HG02943 (cell line): ENCODE data around the gene MAPKAPK2.
A peak's percentile ranks its signal among the peaks of the same experiment; 100 is the strongest.

Experiments used
- ATAC-seq: cut with Tn5 transposase; IDR thresholded peaks from one replicate; pipeline ENCODE4 v1.9.1; 2021; ENCODE audit warnings: mild to moderate bottlenecking, low read depth, moderate library complexity; ENCODE audit not compliant: unreplicated experiment

Gene MAPKAPK2

GRCh38 chr1:206658981-206659273 is 25.8 kb upstream of the MAPKAPK2 start:
- no peak for ATAC-seq

- ATAC-seq: no peak
Measured at GRCh38 chr1:206660136-206660535, 24.6 kb upstream of the MAPKAPK2 start.

DNA sequence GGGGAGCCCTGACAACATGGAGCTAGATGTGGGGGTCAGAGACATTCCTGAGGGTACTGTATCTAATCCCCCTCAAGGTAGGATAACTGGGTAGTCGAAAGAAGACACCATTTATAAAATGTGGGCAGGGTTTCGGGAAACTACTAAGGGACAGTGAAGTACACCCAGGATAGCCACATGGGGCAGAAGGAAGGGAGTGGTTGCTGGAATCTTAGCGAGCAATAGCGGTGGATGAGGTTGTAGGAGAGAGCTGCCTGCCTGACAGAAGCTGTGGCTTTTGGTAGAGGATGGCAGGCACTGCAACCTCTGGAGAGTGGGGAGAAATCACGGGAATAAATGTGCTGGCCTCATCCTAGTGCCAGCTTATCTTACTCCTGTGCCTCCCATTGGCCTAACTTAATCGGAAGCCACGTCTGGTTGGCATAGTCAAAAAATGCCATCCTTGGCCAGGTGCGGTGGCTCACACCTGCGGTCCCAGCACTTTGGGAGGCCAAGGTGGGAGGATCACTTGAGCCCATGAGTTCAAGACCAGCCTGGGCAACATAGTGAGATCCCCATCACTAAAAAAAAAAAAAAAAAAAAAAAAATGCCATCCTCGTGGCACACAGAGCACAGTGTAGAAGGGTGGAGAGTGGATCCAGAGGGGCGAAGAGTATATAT is 23.4 kb upstream of the MAPKAPK2 start:
- no peak for ATAC-seq

DNA sequence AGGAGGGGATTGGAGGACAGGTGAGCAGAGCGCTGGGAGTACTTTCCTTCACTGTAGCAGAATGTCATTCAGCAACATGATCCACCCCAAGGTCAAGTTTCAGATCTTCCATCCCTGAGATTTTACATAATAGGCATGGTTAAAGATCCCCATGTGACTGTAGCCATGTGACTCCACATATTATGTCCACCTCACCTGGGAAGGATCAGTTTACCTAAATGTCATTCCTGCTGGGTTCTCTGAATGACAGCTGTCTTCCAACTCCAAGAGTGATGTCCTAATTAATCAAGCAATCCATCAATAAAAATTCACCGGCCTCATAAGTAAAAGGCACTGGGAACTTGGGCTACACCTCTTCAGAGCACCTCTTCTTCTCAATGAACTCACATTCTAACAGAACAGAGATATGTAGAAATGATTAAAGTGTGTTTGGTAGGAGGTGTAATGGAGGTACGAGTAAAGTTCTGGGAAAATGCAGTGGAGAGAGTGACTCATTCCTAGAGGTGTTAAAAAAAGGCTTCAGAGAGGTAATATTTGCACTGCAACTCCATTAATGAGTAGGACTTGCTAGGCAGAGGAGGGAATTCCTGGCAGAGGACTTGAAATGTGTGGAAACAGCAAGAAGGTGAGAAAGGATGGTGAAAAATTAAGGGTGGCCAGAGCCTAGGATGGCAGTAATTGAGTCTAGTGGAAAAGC is 22.2 kb upstream of the MAPKAPK2 start:
- no peak for ATAC-seq

DNA sequence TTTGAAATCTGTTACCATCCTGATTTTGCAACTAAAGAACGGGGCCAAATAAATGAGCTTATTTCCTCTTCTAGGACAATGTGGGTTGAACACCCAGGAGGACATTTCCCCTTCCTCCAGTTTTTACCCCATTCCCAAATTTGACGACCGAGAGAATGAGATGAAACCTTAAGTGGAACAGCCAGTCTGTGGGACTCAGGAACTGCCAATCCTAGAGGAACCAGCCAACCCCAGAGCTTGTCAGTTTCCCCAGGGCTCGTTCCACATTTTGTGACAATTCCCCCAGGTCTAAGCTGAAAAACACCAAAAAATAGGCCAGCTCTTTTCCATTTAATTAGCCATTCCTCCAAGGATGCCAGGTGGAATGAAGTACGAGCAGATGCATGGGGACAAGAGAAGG is 21.3 kb upstream of the MAPKAPK2 start:
- no peak for ATAC-seq

GRCh38 chr1:206663832-206664652 is 20.7 kb upstream of the MAPKAPK2 start:
- ATAC-seq: no peak

DNA sequence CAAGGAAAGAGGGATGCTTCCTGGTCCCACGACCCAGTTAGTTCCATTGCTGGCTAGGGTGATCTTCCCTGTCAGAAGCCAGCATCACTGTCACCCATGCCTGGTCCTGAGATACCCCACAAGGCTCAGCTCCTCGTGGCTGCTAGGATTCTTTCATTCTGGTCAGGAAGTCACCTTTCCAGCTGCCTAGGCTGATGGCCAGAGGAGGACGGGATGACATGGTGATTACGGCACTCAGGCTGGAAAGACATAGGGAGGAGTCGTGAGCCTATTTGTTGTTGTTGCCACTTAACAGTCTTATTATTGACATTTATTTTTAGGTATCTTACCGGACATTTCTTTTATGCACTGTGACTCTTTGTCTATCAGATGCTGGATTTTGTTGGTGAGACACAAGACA is 20.0 kb upstream of the MAPKAPK2 start:
- ATAC-seq: no peak

GRCh38 chr1:206666031-206666561 is 18.6 kb upstream of the MAPKAPK2 start:
- ATAC-seq: no peak

DNA sequence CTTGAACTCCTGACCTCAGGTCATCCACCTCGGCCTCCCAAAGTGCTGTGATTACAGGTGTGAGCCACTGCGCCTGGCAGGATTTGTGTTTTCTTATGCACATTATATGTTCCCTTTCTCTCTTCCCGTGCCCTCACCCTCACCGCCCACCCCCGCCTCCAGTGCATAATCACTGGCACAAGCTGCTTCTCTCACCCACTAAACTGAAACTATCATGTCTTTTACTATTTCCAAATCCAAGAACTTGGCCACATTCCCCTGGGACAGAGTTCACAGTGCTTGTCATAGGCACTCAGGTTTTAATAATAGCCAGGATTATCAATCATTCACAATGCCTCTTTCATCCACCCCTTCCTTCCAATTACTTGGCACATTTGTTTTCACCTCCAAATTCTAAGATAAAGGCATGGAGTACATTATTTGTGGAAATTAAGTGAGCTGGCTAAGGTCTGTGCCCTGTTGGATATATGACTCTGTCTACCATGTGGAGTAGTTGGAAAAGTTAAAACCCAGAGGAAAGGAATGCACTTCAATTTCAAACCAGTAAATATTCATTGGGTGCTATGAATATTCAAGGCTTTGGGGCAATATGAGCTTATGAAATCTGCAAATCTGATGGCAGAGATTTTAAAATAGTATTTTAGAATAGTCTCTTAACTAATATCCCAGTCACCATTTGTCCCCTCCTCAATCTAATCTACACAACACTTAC is 17.6 kb upstream of the MAPKAPK2 start:
- ATAC-seq: no peak

GRCh38 chr1:206668351-206668750 is 16.4 kb upstream of the MAPKAPK2 start:
- ATAC-seq: no peak

- ATAC-seq: no peak
Measured at GRCh38 chr1:206668874-206669410, 15.8 kb upstream of the MAPKAPK2 start.

- no peak for ATAC-seq
Measured at GRCh38 chr1:206672011-206672688, 12.6 kb upstream of the MAPKAPK2 start.

DNA sequence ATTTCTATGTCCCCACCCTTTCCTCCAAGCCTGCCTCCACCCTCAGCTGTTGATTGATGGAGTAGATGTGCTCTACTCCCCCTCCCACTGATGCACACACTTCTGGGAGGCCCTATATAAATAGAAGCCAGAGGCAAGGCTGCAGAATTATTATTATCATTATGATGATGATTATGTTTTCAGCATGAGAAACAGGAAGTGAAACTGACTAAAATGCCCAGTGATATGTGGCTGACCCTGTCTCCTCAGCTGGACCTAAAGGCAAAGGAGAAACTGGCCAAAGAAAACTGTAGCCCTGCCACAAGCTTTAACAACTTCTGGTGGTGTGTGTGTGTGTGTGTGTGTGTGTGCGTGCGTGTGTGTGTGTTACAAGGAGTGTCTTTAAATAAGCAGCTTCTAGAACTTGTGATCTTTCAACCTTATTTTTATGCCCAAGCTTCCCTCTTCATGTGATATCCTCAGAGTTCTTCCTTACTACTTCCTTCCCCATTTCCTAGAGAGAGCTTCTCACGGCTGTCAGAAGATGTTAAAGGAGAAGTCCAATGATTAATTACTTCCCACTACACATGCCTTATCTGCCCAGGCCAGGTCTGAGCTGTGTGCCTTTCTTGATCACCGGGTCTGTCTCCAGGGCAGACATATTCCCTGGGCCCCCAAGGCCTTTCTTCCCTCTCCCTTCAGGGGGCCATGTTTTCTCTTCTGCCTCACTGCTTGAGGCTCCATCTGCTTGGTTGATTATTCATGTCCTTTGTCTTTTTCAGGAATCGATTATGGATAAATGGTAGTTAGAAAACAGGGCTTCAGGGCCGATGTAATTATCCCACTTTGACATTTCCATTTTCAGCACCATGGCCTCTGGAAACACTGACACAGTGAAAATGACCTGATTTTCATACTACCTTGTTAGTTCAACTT is 11.6 kb upstream of the MAPKAPK2 start:
- no peak for ATAC-seq

DNA sequence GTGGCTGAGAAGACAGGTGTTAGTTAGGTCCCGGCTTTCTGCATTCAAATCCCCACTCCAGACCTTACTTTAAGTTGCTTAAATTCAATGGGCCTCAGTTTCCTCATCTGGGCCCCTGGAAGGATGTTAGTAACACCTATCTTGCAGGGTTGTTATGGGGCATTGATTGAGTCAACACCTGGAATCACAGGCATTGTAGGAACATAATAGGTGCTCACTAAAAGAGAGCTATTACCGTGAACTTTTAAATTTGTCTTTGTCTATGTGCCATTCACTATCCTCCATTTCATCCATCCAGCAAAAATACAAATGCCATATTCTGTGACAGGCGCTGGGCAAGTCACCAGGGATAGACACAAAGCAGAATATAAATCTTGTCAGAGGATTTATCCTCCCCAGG is 10.5 kb upstream of the MAPKAPK2 start:
- ATAC-seq: no peak

DNA sequence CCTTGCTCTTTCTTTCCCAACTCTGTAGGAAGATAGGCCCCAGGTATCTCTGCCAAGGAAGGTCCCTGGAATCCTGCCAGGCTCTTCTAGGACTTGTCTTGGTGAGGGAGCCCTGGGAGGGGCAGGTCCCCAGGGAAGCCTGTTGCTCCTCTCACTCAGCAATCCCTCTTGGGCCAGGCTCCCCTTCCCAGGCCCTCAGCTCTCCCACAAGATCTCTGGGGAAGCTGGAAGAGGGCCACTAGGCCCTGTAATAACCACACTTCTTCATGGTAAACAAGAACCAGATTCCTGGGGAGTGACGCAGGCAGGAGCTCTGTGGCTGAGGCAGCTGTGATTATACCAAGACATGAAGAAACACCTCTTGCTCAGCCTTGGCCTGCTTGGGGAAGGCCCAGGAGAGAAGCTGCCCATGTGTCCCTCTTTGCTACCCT is 9.9 kb upstream of the MAPKAPK2 start:
- no peak for ATAC-seq

DNA sequence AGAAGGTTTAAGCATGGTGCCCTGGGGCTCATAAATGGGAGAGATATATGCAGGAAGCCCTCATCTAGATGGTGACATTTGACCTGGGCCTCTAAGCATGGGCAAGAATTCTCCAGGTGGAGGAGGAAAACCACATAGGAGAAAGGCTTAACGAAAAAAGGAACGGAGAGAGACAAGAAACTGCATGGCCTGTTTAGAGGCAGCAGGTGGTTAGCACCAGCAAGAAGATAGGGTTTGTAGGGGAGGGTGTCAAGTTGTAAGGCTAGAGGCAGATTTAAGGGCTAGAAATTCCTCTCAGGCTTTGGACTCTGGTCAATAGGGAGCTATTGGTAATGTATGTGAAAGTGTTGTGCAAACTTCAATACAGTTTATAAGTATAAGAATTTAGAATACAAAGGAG is 8.2 kb upstream of the MAPKAPK2 start:
- ATAC-seq: no peak

DNA sequence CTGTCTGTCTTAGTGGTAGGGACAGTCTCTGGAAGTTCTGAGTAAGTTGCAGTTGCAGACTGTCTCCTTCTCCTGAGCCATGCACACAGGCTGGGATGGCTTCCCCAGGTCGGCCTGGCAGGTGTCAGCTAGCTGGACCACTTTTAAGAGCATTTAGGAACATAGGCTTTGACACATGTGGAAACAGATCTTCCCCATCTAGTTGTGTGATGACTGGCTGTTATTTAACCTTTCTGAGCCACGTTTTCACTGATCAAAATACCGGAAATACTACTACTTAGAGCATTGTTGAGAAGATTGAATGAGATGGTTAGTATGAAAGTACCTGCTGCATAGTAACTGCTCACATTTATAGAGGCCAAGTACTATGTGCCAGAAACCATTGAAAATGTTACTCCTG is 6.2 kb upstream of the MAPKAPK2 start:
- ATAC-seq: no peak

- ATAC-seq: peak; percentile 74
Measured at GRCh38 chr1:206679738-206680211, 4.9 kb upstream of the MAPKAPK2 start.

GRCh38 chr1:206680279-206680678 is 4.4 kb upstream of the MAPKAPK2 start:
- ATAC-seq: no peak
